GM12878 (cell line): ENCODE measurements around the gene MLLT3. TPM values are rescaled to one million over a fixed set of nuclear protein-coding genes. Genes with fewer than 3 reads are reported as not detected.

Experiments used
- ATAC-seq: fragments of 200-7000 bp; cut with Tn5 transposase; 3 replicates; pipeline ENCODE4 v1.9.1; 2020; ENCODE audit warnings: mild to moderate bottlenecking, moderate library complexity
- BruUV-seq: library from RNA; stranded (reverse); fragments of 400-500 nt; replicated peaks from 2 replicates; lab custom pipeline; 2021; lab: Mats Ljungman, UMichigan
- CTCF ChIA-PET: fragments of 300-600 bp; sonication (Branson Sonifier 250); formaldehyde crosslinking; extraction: SDS; loops from one replicate; lab custom pipeline; 2021; ENCODE audit warnings: inconsistent platforms; lab: Yijun Ruan, JAX
- POLR2A ChIA-PET: fragments of 350-600 bp; formaldehyde crosslinking; extraction: SDS; loops from one replicate; lab custom pipeline; 2021; ENCODE audit warnings: inconsistent platforms; lab: Charles Lee
- RAD21 ChIA-PET: fragments of 300-600 bp; sonication (Branson Sonifier 250); formaldehyde crosslinking; loops from one replicate; lab custom pipeline; 2023; ENCODE audit warnings: antibody characterized with exemption; ENCODE audit not compliant: unreplicated experiment; lab: Charles Lee
- SMC1A ChIA-PET: fragments of 300-600 bp; sonication (Branson Sonifier 250); formaldehyde crosslinking; loops from one replicate; lab custom pipeline; 2023; ENCODE audit not compliant: unreplicated experiment, uncharacterized antibody; lab: Charles Lee
- DNase-seq: peaks from one replicate; pipeline ENCODE4 v3.0.0-alpha.2; 2011; ENCODE audit warnings: low read depth, low spot score
- FAIRE-seq: peaks from 3 replicates; lab custom pipeline; 2011; peaks lifted over from hg19 to GRCh38; lab: Jason Lieb, UNC
- H2AFZ ChIP-seq: 2 replicates; pipeline ENCODE4 v1.6.0; 2011; ENCODE audit warnings: low read depth, low read length, control low read depth; ENCODE audit not compliant: control insufficient read depth
- H3K27ac ChIP-seq: 2 replicates; pipeline ENCODE4 v1.5.1; 2011; ENCODE audit warnings: control low read depth; ENCODE audit not compliant: control insufficient read depth, insufficient read depth
- H3K27me3 ChIP-seq, 2 experiments: replicated peaks in 1 of 2; 2 replicates each; pipeline versions ENCODE4 v1.6.0 to v1.6.1; 2011; ENCODE audit warnings: low read length in 1 of 2; ENCODE audit not compliant: control insufficient read depth in 2 of 2, insufficient read depth in 2 of 2
- H3K36me3 ChIP-seq, 2 experiments: 2 replicates each; pipeline ENCODE4 v1.5.1; 2011; ENCODE audit warnings: low read length in 1 of 2; ENCODE audit not compliant: control insufficient read depth in 2 of 2, insufficient read depth in 2 of 2
- H3K4me1 ChIP-seq: 2 replicates; pipeline ENCODE4 v1.6.1; 2011; ENCODE audit warnings: mild to moderate bottlenecking, low read length, moderate library complexity, mixed read lengths; ENCODE audit not compliant: control insufficient read depth, insufficient read depth
- H3K4me2 ChIP-seq: 2 replicates; pipeline ENCODE4 v1.6.0; 2011; ENCODE audit warnings: control low read depth; ENCODE audit not compliant: control insufficient read depth, insufficient read depth
- H3K4me3 ChIP-seq: fragments of 200-600 bp; sonication (generic); 2 replicates; pipeline ENCODE4 v1.5.1; 2016
- H3K79me2 ChIP-seq: 2 replicates; pipeline ENCODE4 v1.6.0; 2011; ENCODE audit warnings: low read length; ENCODE audit not compliant: control insufficient read depth, insufficient read depth
- H3K9ac ChIP-seq: 2 replicates; pipeline ENCODE4 v1.8.0; 2011; ENCODE audit warnings: low read length, control low read depth, mixed read lengths; ENCODE audit not compliant: control insufficient read depth, insufficient read depth
- H3K9me3 ChIP-seq: replicated peaks from 3 replicates; pipeline ENCODE4 v1.5.1; 2011; ENCODE audit warnings: mild to moderate bottlenecking, low read length; ENCODE audit not compliant: control insufficient read depth, insufficient read depth
- H4K20me1 ChIP-seq: 2 replicates; pipeline ENCODE4 v1.6.0; 2011; ENCODE audit not compliant: control insufficient read depth, insufficient read depth
- ETV6 ChIP-seq, 2 experiments: fragments of 450-650 bp in 1 of 2; IDR thresholded peaks in 1 of 2; conservative IDR thresholded peaks in 1 of 2; 2 replicates each; pipeline ENCODE4 v1.6.1; 2014; ENCODE audit warnings: antibody characterized with exemption in 1 of 2, borderline replicate concordance in 1 of 2, low read depth in 1 of 2, mild to moderate bottlenecking in 1 of 2, moderate library complexity in 1 of 2
- HCFC1 ChIP-seq: fragments of 150-350 bp; IDR thresholded peaks from 2 replicates; pipeline ENCODE4 v1.6.1; 2014; ENCODE audit warnings: low read length
- IRF4 ChIP-seq: IDR thresholded peaks from 2 replicates; pipeline ENCODE4 v1.6.1; 2011; ENCODE audit warnings: low read depth, low read length
- KAT2A ChIP-seq: conservative IDR thresholded peaks from 2 replicates; pipeline ENCODE4 v1.6.1; 2011; ENCODE audit warnings: low read depth, low read length; ENCODE audit not compliant: control insufficient read depth
- NBN ChIP-seq: fragments of 450-650 bp; IDR thresholded peaks from 2 replicates; pipeline ENCODE4 v1.6.1; 2016
- PAX5 ChIP-seq: IDR thresholded peaks from 2 replicates; pipeline ENCODE4 v1.6.1; 2011; ENCODE audit warnings: low read depth, low read length, borderline replicate concordance
- SMC3 ChIP-seq: IDR thresholded peaks from 2 replicates; pipeline ENCODE4 v1.6.1; 2011; ENCODE audit warnings: low read length, improper control_type of control experiment, borderline replicate concordance
- SREBF1 ChIP-seq: IDR thresholded peaks from 2 replicates; pipeline ENCODE4 v1.6.1; 2012; ENCODE audit warnings: mild to moderate bottlenecking, low read length
- YBX1 ChIP-seq: fragments of 450-650 bp; IDR thresholded peaks from 2 replicates; pipeline ENCODE4 v1.6.1; 2016; ENCODE audit warnings: antibody characterized with exemption
- ZNF384 ChIP-seq: IDR thresholded peaks from 2 replicates; pipeline ENCODE4 v1.6.1; 2012; ENCODE audit warnings: low read depth, mild to moderate bottlenecking, low read length, improper control_type of control experiment, borderline replicate concordance
- WGBS: methylation state at CpG from one replicate; pipeline ENCODE4 v1.1.6; 2016; ENCODE audit warnings: low lambda C conversion rate; ENCODE audit not compliant: insufficient replicate concordance, insufficient coverage; ENCODE audit errors: missing lambda C conversion rate; 5-methylcytosine and 5-hydroxymethylcytosine counted together
- in situ Hi-C: fragments of 300-500 bp; cut with MboI; formaldehyde crosslinking; loops from 9 replicates; pipeline ENCODE4 v1.14.3; 2018; ENCODE audit warnings: mixed read lengths
- intact Hi-C: fragments of 100-400 bp; cut with micrococcal nuclease; formaldehyde crosslinking; loops from one replicate; pipeline ENCODE4 v1.14.2; 2022; ENCODE audit not compliant: unreplicated experiment
- polyA plus RNA-seq, 11 experiments: library from polyadenylated mRNA; depleted of rRNA in 4 of 11; unstranded in 6 of 11; stranded (reverse) in 5 of 11; fragments of >200 nt; fragmentation: Nextera tagmentation in 4 of 11; fragmentation: Illumina TruSeq in 1 of 11; extraction: Ambion mirVana in 4 of 11; extraction: Trizol in 1 of 11; gene quantifications; 1 replicate in 1 of 11; 2 replicates in 10 of 11; pipeline versions ENCODE4 v1.2.1 to v1.2.3, GENCODE V29; 2011 to 2016; ENCODE audit warnings: inconsistent platforms in 2 of 11, missing spikeins in 2 of 11, low read depth in 1 of 11
- total RNA-seq, 4 experiments: library from RNA; depleted of rRNA in 3 of 4; stranded (reverse); fragments of >200 nt in 3 of 4; fragmentation: Illumina TruSeq in 1 of 4; extraction: Trizol in 1 of 4; gene quantifications; 2 replicates each; pipeline versions ENCODE4 v1.2.1 to v1.2.3, GENCODE V29; 2013 to 2021
- TF ChIP-seq, protein P1 (sequence below): IDR thresholded peaks from 2 replicates; pipeline ENCODE4 v1.6.1; 2011; ENCODE audit warnings: borderline replicate concordance, low read depth, mild to moderate bottlenecking, moderate library complexity, low read length; ENCODE audit not compliant: insufficient read depth, poor library complexity, severe bottlenecking
- TF ChIP-seq, protein P2 (sequence below): IDR thresholded peaks from 2 replicates; pipeline ENCODE4 v1.6.1; 2012; ENCODE audit warnings: low read depth, low read length, improper control_type of control experiment
- TF ChIP-seq, protein P3 (sequence below): IDR thresholded peaks from 2 replicates; pipeline ENCODE4 v1.6.1; 2012; ENCODE audit warnings: low read depth, low read length, improper control_type of control experiment

The MLLT3 gene
- total and polyA plus RNA-seq, 10 of the 15 experiments (the other 5 are each of a cell fraction or from before 2014, with no cell fraction given) = 17.7 to 72.3 (median 35.6) TPM

DNA sequence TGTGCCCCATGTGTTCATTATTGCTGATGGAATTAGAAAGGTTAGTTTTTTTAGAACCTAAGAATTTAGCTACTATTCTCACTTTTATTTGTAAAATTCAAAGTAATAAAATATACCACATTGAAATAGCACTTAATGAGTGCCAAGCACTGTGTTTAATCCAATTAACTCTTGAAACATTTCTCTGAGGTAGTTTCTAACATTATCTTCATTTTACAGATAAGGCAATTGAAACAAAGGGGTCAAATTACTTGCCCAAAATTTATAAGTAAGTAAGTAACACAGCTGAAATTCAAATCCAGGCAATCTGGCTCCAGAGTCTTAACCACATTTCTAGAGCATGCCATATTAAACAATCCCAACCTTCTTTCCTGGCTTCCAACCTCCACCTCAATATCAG lies 84.2 kb downstream of the MLLT3 start (continued):
- no peak for TF ChIP-seq KAT2A
- TF ChIP-seq, protein P1, sequence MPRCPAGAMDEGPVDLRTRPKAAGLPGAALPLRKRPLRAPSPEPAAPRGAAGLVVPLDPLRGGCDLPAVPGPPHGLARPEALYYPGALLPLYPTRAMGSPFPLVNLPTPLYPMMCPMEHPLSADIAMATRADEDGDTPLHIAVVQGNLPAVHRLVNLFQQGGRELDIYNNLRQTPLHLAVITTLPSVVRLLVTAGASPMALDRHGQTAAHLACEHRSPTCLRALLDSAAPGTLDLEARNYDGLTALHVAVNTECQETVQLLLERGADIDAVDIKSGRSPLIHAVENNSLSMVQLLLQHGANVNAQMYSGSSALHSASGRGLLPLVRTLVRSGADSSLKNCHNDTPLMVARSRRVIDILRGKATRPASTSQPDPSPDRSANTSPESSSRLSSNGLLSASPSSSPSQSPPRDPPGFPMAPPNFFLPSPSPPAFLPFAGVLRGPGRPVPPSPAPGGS = no peak
- TF ChIP-seq, protein P2, sequence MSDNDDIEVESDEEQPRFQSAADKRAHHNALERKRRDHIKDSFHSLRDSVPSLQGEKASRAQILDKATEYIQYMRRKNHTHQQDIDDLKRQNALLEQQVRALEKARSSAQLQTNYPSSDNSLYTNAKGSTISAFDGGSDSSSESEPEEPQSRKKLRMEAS = no peak
- TF ChIP-seq, protein P3, sequence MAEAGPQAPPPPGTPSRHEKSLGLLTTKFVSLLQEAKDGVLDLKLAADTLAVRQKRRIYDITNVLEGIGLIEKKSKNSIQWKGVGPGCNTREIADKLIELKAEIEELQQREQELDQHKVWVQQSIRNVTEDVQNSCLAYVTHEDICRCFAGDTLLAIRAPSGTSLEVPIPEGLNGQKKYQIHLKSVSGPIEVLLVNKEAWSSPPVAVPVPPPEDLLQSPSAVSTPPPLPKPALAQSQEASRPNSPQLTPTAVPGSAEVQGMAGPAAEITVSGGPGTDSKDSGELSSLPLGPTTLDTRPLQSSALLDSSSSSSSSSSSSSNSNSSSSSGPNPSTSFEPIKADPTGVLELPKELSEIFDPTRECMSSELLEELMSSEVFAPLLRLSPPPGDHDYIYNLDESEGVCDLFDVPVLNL = no peak

DNA sequence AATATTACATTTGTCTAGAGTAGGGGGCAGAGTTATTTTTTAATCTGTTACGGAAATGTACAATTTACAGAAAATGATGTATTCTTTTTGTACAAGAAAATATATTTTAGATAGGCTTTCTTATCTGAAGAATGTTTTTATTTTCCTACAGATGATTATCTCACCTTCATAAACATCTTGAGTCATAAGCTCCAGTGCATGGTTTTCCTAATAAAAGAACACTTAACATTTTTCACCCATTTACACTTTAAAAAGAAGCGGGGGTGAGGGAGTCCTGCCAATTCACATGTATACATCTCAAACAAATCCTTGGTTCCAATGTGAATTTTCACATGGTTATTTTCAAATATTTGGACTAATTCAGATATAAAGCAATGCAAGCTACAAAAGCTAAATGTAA lies 85.0 kb downstream of the MLLT3 start:
- ChIA-PET CTCF (interaction anchor here (0.9 to 2.7 kb wide), 5 partner anchors 9 to 404 kb away, joined by 3 to 18 read pairs (median 4); no protein-coding TSS in a partner anchor), POLR2A (interaction anchor here (0.6 to 0.9 kb wide), 3 partner anchors 85 to 411 kb away, joined by 3 read pairs; partner anchors contain the start of gene MLLT3)
- no peaks in the 10 kb centered on the region for H4K20me1 ChIP-seq

More for the DNA sequence above, 85.0 kb downstream of the MLLT3 start:
- H3K9ac ChIP-seq = no peak overlapping the region
- H3K4me1 ChIP-seq = no peaks in the 10 kb centered on the region
- TF ChIP-seq HCFC1 = no peak
- TF ChIP-seq ZNF384 = no peak
- TF ChIP-seq ETV6 (conservative IDR thresholded peaks at IDR 0.05 in 1 of 2, IDR thresholded peaks at IDR 0.05 in 1 of 2; ENCODE audit: borderline replicate concordance in 1 of 2, low read depth in 1 of 2) = no peak
- TF ChIP-seq IRF4 = no peak
- TF ChIP-seq YBX1 = no peak
- no peak for TF ChIP-seq SREBF1
- no peak for TF ChIP-seq PAX5
- no peak for TF ChIP-seq NBN
- TF ChIP-seq SMC3 = no peak
- H2AFZ ChIP-seq = no peak overlapping the region
- ChIA-PET RAD21 (interaction anchor here (0.7 to 1.9 kb wide), 4 partner anchors 10 to 390 kb away, joined by 3 to 6 read pairs (median 4); no protein-coding TSS in a partner anchor), SMC1A (interaction anchor here (0.7 to 2.6 kb wide), 7 partner anchors 10 to 68 kb away, joined by 3 to 7 read pairs (median 5); no protein-coding TSS in a partner anchor)
- no peak for DNase-seq
- H3K27me3 ChIP-seq = no peaks in the 10 kb centered on the region
- peak; percentile 27 for FAIRE-seq
- no TSS peak for BruUV-seq
- WGBS = 78% methylated on average over 2 of the region's 2 CpGs
- in situ Hi-C loops (no loop called here), intact Hi-C loops (no loop called here)
- H3K79me2 ChIP-seq = peaks cover 11% of the 10 kb centered on the region
- peaks cover 22% of the 10 kb centered on the region for H3K9me3 ChIP-seq
- no peak overlapping the region for H3K4me3 ChIP-seq
- no peak overlapping the region for H3K4me2 ChIP-seq
- no peak overlapping the region for H3K27ac ChIP-seq
- H3K36me3 ChIP-seq = peaks cover 0 to 3% of the 10 kb centered on the region in 2 experiments; a peak in 2 of 4 replicates
- no peak for ATAC-seq
